Measurements from ENCODE around the gene PARVB.

Gene PARVB

DNA sequence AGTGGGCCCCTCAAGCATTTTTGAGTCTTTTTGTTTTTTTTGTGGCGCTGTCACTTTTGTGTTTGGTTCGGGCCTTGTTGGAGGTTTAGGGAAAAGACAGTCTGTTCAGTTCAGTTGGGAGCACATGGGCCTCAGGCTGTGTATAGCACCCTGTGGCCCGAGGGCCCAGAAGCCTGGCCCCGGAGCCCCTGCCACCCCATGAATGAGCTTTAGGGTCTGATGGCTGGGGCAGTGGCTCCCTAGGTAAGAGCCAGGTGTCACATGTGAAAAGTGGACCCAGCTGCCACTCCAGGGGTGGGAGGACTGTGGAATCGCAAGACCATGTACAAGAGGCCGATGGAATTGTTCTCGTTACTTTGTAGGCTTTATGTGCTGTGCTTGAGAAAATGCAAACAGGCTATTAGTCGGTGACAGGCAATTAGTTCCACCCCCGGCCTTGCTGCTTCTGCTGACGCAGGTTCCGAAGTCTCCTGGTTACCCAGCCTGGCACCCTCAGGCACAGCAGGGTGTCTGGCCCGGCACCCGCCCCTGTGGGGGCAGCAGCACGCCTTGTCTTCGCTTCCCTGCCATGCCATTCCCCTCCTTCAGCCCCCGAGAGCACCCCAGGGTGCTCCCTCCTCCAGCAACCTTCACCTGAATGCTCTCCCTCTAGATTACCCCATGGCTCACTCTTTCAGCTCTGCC is 118.5 kb downstream of the PARVB start:
- no peak for DNase-seq

DNA sequence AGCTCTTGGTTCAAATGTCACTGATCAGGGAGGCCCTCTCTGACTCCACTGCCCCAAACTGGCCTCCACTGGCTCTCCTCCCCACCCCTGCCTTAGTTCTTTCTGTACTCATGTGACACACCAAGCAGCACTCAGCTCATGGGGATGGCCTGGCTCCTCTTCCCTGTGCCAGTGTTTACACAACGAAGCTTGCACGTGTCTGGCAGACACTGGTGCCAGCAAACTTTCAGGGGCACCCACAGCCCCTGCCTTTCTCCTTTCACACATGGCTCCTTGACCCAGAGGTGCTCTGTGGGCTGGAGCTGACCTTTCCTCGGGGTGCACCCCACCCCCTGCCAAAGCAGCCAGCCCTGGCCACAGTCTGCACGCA is 119.0 kb downstream of the PARVB start:
- no peak for DNase-seq

DNA sequence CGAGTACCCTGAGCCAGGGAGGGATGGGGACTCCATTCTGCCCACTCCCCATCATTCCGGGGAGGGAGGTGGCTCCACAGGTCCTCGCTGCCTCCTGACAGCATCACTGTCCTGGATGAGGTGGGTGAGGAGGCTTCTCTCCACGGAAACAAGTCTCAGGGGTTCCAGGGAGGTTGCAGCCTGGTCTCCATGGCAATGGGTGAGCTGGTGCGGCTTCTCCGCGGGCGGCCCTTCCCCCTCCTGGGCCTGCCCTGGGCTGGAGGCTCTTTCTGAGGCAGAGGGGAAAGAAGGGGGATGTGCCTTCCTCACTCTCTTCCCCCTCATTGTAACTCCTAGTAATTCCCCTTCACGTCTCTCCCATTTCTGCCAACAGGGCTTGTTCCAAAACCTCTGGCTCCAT is 119.5 kb downstream of the PARVB start:
- DNase-seq: no peak

DNA sequence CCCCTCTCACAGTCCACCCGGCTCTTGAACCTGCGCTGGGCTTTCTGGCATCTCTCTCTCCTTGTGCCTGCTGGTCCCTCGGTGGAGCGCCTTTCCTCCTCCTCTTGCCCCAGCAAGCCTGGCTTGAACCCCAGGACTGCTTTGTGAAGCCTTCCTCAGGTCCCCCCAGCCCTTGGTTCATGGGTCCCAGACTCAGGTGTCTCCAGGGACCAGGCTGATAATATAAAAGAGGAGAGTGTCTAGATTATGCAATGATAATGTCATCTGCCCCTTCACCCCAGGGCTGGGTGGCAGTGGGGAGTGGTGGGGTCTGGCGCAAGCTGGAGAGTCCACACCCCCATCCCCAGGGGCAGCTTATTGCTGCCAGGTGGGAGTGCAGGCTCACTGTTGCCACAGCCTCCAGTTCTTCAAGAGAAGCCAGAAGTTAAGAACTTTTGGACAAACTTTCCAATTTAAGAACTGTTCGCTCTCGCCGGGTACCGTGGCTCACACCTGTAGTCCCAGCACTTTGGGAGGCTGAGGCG is 120.0 kb downstream of the PARVB start:
- DNase-seq: no peak

DNA sequence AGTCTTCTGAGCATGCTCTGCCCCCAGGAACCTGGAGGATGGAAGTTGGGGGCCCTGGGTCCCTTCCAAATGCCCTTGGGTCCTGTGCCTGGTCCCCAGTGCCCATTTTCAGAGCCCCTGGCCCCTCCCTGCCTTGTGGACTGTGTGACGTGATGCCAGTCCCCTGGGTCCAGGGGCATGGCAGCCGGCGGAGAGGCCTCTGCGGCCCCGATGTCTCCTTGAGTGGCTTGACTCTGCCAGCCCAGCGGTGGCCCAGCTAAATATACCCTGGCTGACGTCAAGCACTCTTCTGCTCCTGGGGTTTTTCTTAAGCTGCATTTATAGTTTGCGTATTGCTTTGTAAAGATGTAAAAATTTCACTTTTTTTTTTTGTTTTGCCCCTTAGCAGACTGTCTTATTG is 121.4 kb downstream of the PARVB start:
- DNase-seq: no peak

DNA sequence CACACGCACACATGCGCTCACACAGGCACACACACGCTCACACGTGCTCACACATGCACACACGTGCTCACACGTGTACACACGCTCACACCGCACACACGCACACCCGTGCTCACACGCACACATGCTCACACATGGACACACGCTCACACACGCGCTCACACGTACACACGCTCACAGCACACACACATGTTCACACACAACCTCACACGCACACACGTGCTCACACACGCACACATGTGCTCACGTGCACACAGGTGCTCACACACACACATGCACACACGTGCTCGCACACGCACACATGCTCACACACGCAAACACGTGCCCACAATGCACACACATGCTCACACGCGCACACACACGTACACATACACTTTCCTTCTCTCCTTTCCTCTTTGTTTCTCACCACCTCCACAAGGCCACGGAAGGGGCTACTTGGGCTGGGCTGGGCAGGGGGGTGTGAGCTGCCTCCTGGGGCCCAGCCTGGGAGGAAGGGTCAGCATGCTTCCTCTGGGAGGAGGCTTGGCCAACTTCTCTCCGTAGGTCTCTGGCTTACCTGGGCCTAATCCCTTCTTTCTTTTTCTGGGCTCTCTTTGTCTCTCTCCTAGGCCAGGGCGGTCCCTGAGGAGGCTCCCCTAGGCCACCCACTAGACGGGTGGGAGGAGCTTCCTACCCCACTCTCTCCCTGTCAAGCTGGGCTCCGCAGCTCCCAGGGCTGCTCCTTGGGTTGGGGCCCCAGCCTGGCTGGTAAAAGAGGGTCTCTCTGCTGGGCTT is 122.2 kb downstream of the PARVB start:
- DNase-seq: no peak

DNA sequence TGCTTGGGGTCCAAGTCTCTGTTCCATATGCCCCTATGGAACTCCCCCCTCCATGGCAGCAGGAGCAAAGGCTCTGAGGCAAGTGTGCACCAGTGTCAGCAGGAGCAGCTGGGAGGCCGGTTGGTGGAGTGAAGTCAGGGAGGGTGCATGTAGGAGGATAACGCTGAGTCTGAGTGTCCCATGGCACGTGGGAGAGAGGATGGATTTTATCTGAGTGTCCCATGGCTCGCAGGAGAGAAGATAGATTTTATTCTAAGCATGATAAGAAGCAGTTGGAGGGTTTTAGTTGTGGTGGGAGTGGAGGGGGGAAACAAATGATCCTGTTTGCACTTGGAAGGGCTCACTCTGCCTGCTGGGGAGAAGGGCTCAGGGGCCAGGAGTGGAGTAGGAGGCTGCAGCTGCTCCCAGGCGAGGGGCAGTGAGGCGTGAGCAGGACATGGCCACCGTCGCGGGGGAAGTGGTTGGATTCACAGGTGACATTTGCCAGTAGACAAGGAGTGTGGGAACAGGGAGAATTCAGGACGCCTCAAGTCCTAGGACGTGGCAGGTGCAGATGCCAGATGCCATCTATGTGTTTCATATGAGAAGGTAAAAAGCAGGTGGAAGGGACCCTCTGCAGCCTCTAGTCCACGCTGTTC is 123.0 kb downstream of the PARVB start:
- no peak for DNase-seq

DNA sequence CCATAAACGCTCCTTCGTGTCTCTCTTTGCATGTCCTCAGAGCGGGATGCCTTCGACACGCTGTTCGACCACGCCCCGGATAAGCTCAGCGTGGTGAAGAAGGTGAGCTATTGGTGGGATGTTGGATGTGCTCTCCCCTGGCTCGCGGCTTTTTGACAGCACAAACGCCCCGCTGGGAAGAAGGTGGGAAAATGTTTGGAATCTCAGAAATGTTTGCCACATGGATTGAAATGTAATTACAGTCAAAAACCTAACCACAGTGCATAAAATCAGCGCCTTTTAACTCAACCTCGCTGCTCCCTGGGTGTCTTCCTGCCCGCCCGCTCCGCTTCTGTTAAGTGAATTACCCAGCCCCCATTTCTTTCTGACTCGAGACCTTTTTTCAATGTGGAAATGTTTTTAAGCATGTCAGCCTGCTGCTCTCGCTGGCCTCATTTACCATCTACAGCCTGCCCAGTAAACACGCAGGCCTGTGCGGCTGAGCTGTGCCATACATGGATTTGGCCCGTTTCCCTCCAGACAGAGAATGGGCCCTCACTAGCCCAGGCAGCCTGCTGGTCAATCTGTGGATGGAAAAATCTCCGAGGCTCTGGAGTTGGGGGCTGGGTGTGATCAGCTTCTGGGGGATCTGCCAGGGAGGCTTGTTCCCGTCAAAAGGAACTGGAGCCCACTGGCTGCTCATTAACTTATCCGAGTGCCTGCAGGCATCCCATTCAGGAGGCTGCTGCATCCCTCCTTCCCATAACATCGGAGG is 123.9 kb downstream of the PARVB start:
- no peak for DNase-seq

DNA sequence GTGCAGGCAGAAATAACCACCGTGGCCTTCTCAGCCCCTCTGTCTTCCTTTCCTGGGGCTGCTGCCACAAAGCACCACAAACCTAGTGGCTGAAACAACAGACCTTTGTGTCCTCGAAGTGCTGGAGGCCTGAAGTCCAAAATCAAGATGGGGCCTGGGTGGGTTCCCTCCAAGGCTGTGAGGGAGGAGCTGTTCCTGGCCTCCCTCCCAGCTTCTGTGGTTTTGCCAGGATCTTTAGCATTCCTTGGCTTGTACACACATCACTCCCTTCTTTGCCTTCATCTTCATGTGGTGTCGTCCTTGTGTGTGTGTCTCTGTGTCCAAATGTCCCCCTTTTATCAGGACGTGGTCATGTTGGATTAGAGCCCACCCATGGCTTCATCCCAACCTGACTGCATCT is 127.6 kb downstream of the PARVB start:
- DNase-seq: no peak

DNA sequence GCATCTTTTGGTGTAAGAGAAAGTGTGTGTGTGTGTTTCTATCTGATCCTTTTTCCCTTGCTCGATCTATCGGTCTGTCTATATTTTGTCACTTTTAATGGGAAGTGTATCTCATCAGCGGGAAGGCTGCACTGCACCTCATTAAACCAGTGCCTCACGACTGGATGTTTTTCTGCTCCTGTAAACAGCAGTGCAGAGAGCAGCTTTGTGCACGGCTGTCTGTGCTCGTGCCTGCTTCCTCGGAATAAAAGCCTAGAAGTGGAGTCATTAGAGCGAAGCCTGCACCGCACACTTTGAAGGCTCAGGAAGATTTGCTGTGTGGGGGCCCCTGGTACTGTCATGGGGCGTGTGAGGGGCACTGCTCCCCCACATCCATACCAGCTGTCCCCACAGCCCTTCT is 129.6 kb downstream of the PARVB start:
- DNase-seq: no peak

DNA sequence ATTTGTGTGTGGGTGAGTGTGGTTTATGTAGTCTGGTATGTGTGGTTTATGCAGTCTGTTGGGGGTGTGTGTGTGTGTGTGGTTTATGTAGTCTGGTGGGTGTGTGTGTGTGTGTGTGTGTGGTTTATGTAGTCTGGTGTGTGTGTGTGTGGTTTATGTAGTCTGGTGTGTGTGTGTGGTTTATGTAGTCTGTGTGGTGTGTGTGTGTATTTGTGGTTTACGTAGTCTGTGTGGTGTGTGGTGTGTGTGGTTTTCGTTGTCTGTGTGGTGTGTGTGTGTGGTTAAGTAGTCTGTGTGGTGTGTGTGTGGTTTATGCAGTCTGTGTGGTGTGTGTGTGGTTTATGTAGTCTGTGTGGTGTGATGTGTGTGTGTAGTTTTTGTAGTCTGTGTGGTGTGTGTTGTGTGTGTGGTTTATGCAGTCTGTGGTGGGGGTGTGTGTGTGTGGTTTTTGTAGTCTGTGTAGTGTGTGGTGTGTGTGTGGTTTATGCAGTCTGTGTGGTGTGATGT is 130.4 kb downstream of the PARVB start:
- no peak for DNase-seq

DNA sequence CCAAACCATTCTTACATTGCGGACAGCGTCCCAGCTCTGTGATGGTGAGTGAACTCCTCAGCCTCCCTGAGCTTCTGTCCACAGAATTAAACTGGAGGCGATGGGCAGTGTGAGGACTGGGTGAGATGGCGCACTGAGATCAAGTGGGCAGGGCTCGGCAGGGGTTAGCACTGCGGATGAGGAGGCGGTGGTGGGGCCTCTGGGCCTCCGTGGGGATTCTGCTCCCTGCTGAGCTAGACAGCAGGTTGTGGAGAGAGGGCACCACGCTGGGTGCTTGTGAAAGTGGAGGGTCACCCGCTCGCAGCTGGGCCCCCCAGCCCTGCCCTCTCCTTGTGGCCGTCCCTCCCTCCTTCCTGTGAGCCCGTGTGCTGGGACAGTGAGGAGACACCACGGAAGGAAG is 131.0 kb downstream of the PARVB start:
- DNase-seq: peak; percentile 60

DNA sequence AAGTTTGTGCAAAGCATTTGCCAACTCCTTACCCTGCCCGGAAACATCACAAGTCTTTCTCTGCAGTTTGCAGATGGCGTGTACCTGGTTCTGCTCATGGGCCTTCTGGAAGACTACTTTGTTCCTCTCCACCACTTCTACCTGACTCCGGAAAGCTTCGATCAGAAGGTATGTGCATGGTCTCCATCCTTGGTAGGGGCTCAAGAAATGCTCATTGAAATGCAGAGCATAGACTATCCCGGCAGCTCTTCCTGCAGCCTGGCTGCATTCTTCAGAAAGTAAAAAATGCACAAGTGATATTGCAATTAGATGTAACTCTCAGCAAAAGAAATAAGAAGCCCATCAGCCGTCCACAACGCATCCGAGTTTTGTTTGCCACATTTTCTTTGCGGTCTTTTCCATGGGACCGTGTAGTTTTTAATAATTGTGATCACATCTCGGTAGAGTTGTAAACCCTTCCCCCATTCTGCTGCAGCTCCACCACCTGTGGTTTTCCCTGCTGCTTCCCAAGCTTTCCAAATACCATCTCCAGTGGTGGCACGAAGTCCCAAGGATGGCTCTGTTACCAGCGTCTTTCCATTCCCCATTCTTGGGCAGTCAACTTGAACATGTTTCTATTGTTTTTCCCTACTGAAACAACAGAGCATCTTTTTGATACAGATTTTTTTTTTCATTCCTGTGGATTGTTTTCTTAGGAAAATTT is 134.0 kb downstream of the PARVB start:
- DNase-seq: no peak

DNA sequence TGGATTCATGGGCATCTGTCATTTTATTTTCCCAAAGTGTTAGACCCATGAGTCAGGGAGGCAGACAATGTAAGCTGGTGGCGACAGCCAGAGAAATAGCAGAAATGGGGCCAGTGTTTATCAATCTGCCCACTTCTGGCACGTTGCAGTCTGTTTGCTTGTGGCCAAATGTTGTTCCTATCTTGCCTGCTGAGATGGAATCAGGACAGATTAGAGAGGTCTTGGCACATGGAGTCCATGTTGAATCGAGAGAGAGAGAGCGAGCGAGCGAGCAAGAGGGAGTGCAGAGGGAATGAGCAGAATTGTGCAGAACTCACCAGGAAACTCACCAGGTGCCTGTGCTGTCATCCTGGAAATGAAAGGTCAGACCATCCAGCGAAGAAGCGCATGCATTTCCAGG is 134.7 kb downstream of the PARVB start:
- DNase-seq: no peak

DNA sequence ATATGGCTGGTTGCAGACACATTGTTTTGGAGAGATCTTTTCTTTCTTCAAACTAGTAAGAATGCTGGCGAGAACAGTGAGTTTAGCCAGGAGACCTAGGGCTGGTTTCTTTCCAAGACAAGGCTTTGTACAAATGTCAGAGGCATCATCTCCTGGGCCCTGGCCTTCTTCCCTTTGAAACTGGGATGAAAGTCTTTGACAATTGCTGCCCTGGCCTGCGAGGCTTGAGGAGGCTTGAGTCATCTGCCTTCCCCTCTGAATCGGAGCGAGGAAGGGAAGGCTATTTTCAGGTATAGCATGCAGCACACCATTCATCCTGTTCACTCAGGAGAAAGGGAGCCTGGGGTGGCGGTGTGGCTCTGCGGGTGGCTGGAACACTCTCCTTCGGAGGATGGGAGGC is 135.1 kb downstream of the PARVB start:
- DNase-seq: no peak

DNA sequence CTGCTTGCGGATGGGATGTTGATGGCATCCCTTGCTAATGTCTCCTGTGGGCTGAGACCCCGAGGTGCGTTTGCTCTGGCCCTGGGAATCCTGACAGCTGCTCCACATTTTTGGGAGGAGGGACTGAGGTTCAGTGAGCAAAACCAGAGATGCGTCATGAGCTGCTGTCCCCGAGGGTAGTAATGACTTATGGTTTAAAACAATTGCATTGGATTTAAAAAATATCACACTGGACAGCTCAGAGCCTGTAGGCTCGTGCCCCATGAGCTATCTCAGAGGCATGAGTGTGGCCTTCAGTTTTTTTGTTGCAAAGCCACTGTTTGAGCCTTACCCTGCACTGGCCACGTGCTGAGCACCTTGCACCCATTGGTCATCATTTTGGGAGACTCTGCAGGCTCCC is 135.7 kb downstream of the PARVB start:
- DNase-seq: no peak

DNA sequence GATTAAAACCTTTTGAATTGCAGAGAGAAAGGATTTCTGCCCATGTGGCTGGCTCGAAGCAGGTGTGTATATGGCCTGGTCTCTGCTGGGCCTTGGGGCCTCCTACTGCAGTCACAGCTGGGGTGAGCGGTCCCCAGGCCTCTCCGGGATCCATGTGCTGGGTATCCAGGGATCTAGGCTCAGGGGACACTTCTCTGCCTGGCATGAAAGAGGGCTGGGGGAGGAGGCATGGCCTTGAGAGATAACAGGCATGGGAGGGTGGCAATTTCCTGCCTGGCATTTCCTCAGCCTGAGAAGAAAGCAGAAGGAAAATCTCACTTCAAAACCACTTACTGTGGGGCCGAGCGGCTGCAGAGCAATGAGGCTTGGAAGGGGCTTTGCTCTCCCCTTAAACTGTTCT is 136.3 kb downstream of the PARVB start:
- no peak for DNase-seq

DNA sequence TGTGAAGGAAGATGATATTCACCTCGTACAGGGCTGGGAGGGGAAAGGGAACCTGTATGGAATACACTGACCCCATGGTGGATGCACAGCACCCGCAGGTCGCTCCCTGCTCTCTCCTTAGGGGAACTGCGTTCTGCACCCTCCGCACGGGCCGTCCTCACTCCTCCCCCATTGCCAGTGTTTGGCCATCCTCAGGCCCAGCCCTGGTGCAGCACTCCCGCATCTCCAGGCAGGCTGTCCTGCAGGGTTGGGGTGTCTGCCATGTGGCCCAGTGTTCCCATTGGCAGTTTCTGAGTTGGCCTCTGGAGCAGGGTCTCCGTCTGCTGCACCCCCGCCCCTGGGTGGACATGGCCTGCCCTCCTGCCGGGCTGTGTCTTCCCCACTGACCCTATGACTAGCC is 137.6 kb downstream of the PARVB start:
- no peak for DNase-seq

DNA sequence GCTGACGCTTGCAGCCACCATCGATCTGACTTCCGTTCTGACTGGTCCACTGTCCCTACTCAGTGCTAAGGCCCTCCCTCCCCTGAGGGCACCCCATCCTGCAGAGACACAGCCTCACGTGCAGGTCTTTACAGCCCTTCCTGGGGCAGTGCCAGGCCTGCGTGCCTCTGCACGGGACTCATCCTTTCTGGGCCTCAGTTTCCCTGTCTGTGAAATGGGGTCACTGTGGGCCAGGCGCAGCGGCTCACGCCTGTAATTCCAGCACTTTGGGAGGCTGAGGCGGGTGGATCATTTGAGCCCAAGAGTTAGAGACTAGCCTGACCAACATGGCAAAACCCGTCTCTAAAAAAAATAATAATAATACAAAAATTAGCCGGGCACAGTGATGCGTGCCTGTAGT is 138.9 kb downstream of the PARVB start:
- DNase-seq: no peak

DNA sequence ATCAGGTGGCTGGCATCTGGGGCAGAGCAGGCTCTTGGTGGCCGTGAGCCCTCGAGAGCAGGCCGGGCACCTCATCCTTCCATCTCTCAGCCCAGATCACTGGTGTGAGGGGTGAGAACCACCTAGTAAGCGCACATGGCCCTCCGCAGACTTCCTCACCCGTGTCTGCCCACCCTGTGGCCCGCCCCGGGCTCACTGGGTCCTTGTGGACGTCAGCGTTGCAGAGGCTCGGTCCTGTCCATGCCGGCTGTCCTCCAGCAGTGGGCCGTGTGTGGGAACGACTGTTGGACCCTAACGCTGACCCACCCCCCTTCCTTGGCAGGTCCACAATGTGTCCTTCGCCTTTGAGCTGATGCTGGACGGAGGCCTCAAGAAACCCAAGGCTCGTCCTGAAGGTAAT is 139.4 kb downstream of the PARVB start:
- DNase-seq: no peak

DNA sequence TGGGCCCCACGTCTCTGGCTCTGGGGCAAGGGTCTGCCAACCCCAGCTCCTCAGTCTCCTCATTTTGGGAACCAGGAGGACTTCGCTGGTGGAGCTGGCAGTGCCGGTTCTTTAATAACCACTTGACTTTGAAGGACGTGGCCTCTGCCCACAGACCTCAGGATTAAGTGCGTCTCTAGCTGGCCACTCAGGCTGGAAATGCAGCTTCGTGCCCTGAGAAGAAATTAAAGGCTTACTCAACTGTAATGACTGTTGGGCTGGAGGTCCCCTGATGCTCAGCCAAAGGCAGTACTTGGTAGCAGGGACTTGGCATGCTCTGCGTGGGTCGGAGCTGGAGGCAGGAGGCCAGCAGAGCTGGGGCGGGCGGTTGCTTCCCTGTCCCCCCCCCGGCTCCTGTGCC is 139.9 kb downstream of the PARVB start:
- DNase-seq: no peak

DNA sequence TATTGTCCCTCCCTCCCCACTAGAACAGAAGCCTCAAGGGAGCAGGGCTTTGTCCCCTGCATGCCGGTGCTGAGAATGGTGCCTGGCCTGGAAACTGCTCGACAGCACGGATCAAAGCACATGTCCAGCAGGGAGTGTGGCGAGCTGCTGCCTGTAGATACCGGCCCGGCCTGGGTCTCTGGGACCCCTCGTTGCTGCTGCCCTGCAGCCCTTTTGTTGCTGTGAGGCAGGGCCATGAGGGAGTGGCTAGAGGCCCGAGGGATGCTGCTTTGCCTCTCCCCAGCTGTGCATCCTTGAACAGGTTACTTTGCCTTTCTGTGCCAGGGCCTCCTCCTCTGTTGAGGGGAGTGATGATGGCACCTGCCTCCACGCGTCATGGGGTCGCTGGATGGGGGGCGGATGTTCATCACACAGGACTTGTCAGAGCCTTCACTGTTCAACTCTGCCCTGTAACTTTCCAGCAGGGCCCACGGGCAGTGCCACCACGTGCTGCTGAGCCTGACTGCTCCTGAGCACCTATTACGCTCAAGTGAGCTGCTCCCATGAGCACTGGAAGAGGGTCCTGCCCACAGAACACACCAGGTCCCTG is 141.3 kb downstream of the PARVB start:
- DNase-seq: no peak

Data from NCI-H146 (cell line).